ENCODE measurements around the gene MGLL.

Gene MGLL

DNA sequence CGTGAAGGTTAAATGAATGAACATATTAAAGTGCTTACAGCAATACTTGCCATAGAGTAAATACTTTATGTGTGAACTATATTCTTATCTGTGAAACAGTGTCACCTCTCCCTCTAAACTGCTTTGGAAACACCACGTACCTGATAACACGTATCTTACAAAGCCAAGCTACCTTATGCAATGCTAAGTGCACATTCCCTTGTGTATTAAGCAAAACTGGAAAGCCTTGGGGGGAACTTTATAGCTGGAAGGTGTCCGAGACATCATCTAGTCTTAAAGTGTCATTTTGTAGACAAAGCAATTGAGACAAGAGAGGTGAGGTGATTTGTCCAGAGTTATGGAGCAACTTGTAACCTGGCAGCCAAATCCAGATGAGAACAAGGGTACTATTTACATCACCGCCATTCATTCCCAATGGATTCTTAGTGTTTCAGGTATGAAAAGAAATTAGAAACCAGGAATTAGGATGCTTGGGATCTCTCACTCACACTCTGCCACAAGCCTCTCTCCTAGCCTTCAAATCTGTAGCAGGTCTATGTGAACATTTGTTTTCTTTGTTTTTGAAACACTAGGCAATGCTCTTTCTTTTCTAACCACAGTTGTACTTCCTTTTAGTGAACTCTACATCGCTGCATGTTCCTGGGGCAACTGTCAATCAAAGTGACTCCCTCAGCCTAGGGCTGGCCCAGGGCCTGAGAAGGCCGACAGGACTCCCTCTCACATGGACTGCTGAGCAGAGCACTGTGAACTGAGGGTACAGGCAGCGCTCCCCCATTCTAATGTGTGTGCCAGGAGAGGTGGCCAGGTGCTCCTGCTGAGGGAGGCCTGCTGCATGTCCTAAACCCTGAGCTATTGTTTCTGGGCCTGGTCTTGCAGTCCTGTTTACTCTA is 13.9 kb upstream of the MGLL start:
- DNase-seq (ENCODE audit: extremely low read depth in 1 of 2, low read depth in 1 of 2) = no peak

DNA sequence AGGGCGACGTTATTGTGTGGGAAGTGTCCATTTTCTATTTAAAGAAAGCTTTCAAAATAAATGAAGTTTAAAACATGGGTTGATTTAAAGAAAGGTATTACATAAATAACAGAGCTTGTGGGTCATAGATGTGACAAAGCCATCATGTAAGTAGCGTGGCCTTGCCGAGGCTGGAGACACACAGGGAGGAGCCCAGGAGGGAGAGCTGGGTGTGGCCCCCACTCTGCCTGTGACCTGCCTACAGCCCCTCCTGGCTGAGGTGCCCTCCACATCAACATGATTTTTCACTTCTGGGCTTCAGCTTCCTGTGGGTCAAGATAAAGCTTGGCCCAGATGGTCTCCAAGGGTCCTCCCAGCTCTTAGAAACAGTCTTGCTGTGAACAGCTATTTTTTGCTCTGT is 12.5 kb upstream of the MGLL start:
- DNase-seq (ENCODE audit: extremely low read depth in 1 of 2, low read depth in 1 of 2) = no peak

DNA sequence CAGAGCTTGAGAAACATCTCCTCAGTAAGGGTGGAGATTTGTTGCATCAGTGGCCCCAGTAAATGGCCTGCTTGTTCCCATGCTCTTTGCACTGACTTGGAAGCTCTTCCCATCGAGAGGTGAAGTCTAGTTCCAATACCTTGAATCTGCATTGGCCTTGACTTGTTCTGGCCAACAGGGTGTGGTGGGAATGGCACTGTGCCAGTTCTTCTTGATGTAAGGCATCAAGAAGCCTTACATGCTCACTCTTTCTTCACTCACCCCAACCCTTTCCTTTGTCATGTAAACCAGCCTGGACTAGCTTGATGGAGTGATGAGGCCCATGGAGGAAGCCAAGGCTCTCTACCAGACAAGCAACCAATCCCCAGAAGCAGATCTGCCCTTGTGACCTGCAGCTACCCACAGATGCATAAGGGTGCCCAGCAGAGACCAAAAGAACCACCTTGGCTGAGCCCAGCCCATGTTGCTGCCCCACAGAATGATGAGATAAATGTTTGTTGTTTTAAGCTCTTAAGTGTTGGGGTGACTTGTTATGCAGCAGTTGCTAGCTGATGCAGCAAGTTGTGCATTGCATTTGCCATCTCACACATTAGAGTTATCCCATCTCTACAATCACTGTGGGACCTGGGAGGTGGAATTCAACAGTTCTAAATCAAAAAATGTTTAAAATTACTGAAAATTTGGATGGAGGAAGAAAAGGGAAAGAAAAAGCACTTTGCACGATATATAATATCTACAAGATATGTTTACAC is 11.1 kb upstream of the MGLL start:
- DNase-seq (ENCODE audit: extremely low read depth in 1 of 2, low read depth in 1 of 2) = no peak

- no peak for DNase-seq (ENCODE audit: extremely low read depth in 1 of 2, low read depth in 1 of 2)
Measured at GRCh38 chr3:127831723-127832172, 9.4 kb upstream of the MGLL start.

DNA sequence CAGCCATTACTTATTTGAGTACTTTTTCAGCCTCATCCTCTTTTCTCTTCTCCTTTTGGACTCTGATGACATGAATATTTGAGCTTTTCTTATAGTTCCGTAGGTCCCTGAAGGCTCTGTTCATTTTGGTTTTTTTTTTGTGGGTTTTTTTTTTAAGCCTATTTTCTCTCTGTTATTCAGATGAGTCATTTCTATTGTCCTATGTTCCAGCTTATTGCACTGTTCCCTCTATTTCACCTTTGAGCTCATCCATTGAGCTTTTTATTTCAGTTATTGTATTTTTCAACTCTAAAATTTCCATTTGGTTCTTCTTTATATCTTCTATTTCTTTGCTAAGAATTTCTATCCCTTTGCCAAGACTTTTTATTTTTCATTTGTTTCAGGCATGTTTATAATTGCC is 7.2 kb upstream of the MGLL start:
- DNase-seq (ENCODE audit: extremely low read depth in 1 of 2, low read depth in 1 of 2) = no peak

DNA sequence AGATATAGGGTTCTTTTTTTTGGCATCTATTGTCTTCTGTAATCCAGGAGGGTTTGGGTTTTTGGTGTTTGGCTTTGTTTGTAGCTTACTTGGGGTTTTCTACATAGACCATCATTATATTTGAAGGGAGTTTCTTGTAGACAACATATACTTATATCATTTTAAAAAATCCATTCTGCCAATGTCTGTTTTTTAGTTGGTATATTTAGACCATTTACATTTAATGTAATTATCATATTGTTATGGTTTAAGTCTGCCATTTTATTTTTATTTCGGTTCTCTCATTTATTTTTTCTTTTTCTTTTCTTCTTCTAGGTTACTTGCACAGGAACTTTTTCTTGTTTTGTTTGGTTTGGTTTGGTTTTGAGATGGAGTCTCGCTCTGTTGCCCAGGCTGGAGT is 5.5 kb upstream of the MGLL start:
- DNase-seq (ENCODE audit: extremely low read depth in 1 of 2, low read depth in 1 of 2) = no peak

- DNase-seq (ENCODE audit: extremely low read depth in 1 of 2, low read depth in 1 of 2) = no peak
Measured at GRCh38 chr3:127825756-127826155, 3.4 kb upstream of the MGLL start.

DNA sequence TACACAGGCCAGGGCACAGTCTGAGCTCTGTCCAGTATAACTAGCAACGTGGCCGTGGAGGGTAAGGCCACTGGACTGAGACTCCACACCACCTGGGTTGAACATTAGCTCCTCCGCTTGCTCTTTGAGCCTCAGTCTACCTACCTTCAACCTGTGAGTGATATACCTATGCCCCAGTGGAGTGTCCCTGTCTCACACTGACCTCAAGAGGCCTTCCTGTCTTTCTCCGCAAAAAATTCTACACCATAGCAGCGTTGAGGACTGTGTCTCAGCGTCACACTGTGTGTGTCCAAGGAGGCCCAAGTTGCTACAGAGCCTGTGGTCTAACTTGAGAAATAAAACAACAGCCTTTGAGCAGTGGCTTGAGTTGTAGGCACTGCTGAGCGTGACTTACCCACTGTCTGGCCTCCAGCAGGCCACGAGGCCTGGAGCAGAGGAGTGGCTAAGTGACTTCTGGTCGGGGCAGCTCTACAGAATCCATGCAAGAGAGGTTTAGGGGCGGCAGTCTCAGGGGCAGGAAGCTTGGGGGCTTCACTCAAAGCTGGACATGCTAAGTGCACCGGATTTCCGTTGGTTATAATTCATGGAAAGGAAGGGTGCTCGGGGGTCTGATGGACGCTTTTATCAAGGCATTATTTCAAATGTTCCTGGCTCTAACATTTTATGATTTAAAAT is 2.0 kb upstream of the MGLL start:
- no peak for DNase-seq (ENCODE audit: extremely low read depth in 1 of 2, low read depth in 1 of 2)

- DNase-seq (ENCODE audit: extremely low read depth in 1 of 2, low read depth in 1 of 2) = no peak
Measured at GRCh38 chr3:127823426-127823857, 1.1 kb upstream of the MGLL start.

GRCh38 chr3:127822682-127823425 is 539 bp upstream of the MGLL start:
- no peak for DNase-seq (ENCODE audit: extremely low read depth in 1 of 2, low read depth in 1 of 2)

- DNase-seq (ENCODE audit: extremely low read depth in 1 of 2, low read depth in 1 of 2) = no peak
Measured at GRCh38 chr3:127821394-127821793, 921 bp downstream of the MGLL start.

DNA sequence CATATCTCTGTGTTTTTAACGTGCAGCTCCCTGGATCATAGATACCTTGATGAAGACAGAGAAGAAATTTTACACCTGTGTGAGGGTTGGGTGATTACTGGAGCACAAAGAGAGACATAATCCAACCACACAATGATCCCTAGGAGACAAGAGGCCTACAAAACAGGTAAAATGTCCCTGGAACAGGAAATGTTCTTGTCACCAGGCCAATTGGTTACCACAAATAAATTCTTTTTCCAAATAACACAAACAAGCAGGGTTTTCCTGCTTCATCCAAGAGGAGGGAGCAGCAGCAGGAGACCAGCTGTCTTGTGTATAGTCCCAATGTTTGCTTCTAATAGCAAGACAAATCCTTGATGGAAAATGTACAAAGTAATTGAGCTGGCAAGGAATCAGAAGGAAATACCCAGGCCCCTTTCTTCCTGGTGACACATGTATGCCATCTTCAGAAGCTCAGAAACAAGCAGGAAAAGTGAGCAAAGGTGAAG is 1.4 kb downstream of the MGLL start:
- no peak for DNase-seq (ENCODE audit: extremely low read depth in 1 of 2, low read depth in 1 of 2)

DNA sequence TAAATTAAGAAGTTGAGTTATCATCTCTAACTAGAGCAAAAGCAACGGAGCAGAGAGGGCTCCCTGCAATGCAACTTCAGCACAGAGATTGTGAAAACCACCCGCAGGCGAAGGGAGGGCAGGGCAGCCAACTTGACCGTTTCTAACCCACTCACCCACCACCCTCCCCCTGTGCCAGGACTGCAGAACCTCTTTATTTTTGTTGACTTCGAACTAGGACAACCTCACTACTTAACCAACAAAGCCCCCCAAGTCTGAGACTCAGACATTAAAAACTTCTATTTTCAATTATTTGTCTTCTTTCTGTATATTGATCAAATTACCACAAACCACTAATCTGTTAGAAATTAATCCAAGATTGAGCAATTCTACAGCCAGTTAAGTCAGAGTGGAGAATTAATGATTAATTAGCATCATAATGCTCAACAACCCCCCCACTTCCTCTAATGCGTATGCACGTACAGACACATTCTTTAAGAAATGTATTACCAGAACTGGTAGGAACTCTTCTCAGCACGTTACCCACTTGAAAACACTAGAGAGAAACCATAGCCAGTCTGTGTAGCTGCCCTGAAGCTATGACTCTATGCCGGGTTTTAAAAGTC is 2.0 kb downstream of the MGLL start:
- DNase-seq (ENCODE audit: extremely low read depth in 1 of 2, low read depth in 1 of 2) = no peak

- DNase-seq (ENCODE audit: extremely low read depth in 1 of 2, low read depth in 1 of 2) = no peak
Measured at GRCh38 chr3:127819656-127820055, 2.7 kb downstream of the MGLL start.

GRCh38 chr3:127819086-127819485 is 3.2 kb downstream of the MGLL start:
- no peak for DNase-seq (ENCODE audit: extremely low read depth in 1 of 2, low read depth in 1 of 2)

DNA sequence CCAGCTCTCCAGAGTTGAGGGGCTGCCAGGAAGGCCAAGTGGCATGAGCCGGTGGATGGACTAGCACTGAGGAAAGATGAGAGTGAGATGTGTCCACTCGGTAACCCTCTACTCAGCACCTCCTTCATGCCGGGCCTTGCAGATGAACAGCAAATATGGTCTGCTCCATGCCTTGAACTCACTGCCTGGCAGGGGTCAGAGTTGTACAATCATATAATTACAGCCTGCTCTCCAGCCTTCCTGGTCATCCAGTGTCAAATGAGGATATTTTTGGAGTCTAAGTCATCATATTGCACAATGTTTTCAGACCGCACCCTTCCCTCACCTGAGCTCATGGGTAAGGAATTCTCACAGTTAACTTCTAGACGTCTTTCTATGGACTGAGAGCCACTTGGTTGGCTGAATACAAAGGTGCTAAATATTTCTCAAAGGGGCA is 4.9 kb downstream of the MGLL start:
- no peak for DNase-seq (ENCODE audit: extremely low read depth in 1 of 2, low read depth in 1 of 2)

DNA sequence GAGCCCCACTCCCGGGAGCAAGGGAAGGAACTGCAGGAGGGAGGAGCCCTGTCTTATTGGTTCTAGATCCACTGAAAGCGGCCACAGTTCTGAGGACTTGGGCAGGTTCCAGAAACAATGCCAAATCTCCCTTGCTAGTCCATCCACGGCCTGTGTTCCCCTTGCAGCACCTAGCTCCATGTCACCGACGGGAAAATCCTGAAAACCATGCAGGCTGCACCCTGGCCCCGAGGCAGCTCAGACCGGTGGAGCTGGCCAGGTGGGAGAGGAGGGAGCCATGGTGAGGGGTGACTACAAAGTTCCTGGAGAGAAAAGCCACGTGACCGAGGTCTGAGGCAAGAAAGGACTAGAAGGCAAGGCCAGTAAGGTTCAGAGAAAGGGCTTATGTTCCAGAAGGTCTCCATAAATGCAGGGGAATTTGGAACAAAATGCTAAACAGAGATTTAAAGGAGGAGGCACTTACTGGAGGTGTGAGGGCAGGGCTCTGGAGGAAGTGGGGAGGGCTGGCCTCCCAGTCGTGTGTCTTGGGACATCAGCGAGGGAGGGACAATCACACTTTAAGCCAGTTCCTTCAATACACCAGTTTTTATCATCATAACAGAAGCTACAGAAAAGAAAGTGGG is 5.4 kb downstream of the MGLL start:
- no peak for DNase-seq (ENCODE audit: extremely low read depth in 1 of 2, low read depth in 1 of 2)

DNA sequence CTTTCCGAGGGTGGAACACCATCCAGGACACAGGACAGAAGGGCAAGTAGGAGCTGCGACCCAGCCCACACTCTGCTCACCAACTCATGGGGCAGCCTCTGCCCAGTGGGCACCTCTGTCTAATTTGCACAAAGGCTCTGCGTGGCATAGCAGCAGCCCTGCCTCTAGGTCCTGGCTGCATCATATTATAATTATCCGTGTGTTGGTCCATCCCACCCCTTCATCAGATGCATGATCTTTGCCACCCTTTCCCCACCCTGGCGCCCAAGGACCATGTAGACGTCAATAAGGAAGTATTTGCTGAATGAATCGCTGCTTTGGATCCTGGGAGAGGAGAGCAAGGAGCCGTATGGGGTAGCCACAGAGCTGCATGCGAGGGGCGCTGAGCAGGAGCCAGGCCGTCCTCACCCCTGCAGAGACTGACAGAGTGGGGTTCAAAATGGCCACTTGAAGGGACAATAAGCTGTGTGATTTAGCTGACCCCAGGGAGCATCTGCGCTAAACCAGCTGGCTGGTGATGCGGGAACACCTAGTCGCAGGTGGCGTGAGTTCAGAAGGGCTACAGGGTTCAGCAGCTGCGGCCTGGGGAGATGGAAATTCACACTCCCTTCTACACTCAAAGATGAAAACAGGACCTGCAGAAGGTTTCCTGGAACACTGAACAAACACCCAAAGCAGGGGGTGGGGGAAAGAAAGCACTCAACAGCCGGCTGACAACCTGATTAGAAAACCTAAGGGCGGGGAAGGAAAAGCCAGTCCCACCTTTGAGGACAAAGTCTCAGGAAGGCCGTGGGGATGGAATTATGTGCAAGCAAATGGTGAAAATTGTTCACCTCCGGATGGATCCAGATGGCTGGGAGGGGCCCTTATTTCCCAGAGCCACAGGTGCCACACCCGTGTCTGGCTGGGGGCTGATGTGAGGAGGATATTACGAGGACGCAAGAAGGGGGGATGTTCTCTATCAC is 6.4 kb downstream of the MGLL start:
- no peak for DNase-seq (ENCODE audit: extremely low read depth in 1 of 2, low read depth in 1 of 2)

DNA sequence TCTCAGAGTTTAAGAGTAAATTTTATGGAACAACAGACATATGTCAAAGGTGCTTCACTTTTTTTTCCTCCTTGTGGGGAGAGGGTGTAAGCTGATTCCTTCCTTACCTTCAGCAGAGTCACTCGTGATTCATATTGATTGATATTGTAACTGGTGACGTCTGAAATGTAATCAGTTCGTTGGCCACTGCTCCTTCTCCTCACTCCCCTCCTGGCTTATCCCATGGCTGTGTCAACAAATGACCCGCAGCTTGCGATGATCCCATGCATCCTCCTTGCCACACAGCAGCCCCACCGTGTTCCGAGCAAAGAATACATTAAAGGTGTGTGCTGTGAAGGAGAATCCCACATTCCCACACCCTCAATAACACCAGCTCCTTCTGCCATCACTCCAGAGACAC is 7.3 kb downstream of the MGLL start:
- no peak for DNase-seq (ENCODE audit: extremely low read depth in 1 of 2, low read depth in 1 of 2)

All from activated CD8-positive, alpha-beta memory T cell treated with anti-CD3 and anti-CD28 coated beads for 1 hour (primary cell).